Esophagus (tissue), 2 donors: ENCODE measurements around the gene TP53BP2. TPM values are rescaled to one million over a fixed set of nuclear protein-coding genes. Genes with fewer than 3 reads are reported as not detected.

ENCODE experiments used
- H3K27ac ChIP-seq, 2 donors: one replicate each; pipeline ENCODE4 v1.5.1; 2013; ENCODE audit warnings: low read depth in 2 of 2, mild to moderate bottlenecking in 2 of 2, inconsistent platforms in 1 of 2, low read length in 1 of 2, moderate library complexity in 1 of 2
- H3K27me3 ChIP-seq, 2 donors: one replicate each; pipeline ENCODE4 v1.6.1; 2013; ENCODE audit warnings: low read length in 2 of 2, control low read depth in 1 of 2, mild to moderate bottlenecking in 1 of 2; ENCODE audit not compliant: insufficient read depth in 2 of 2, control insufficient read depth in 1 of 2
- H3K36me3 ChIP-seq, 2 donors: one replicate each; pipeline ENCODE4 v1.6.1; 2013; ENCODE audit warnings: low read length in 1 of 2; ENCODE audit not compliant: control insufficient read depth in 2 of 2, insufficient read depth in 2 of 2
- H3K4me1 ChIP-seq, 2 donors: one replicate each; pipeline ENCODE4 v1.6.1; 2013; ENCODE audit warnings: low read length in 1 of 2; ENCODE audit not compliant: control insufficient read depth in 2 of 2, insufficient read depth in 2 of 2
- H3K4me3 ChIP-seq, 2 donors: one replicate each; pipeline ENCODE4 v1.5.1; 2013; ENCODE audit warnings: low read length in 2 of 2, mild to moderate bottlenecking in 2 of 2, low read depth in 1 of 2, moderate library complexity in 1 of 2
- H3K9me3 ChIP-seq, 2 donors: one replicate each; pipeline ENCODE4 v1.6.1; 2013; ENCODE audit warnings: mild to moderate bottlenecking in 2 of 2, low read depth in 1 of 2, low read length in 1 of 2, moderate library complexity in 1 of 2; ENCODE audit not compliant: control insufficient read depth in 2 of 2, insufficient read depth in 1 of 2
- WGBS, 2 donors: extraction: QIAGEN DNeasy Blood & Tissue Kit; methylation state at CpG; one replicate each; pipeline ENCODE4 v1.1.7; 2013; 5-methylcytosine and 5-hydroxymethylcytosine counted together
- polyA plus RNA-seq, 2 donors: library from polyadenylated mRNA; stranded (reverse); fragments of 200-250 nt; gene quantifications; one replicate each; pipeline ENCODE4 v1.2.3, GENCODE V29; 2013
- donor health status: healthy with polysubstance abuse.
- donor health status: Bipolar disorder and iron deficiency.

Gene TP53BP2
- polyA plus RNA-seq, 2 donors = 12.6 to 18.7 TPM

- H3K4me3 ChIP-seq = no peak overlapping the region
- H3K27me3 ChIP-seq = no peaks in the 10 kb centered on the region
- H3K36me3 ChIP-seq = peaks cover 0 to 2% of the 10 kb centered on the region in 2 donors
- no peaks in the 10 kb centered on the region for H3K4me1 ChIP-seq
- H3K27ac ChIP-seq = no peak overlapping the region
- WGBS, 2 donors = 80 to 87% methylated on average over 4 of the region's 4 CpGs
- no peaks in the 10 kb centered on the region for H3K9me3 ChIP-seq
Observed at GRCh38 chr1:223788746-223789415, 56.9 kb downstream of the TP53BP2 start.

- WGBS, 2 donors = 63 to 65% methylated on average over 5 of the region's 5 CpGs
- no peaks in the 10 kb centered on the region for H3K27me3 ChIP-seq
Observed at GRCh38 chr1:223785808-223786207, 59.9 kb downstream of the TP53BP2 start.

GRCh38 chr1:223784541-223784940, 61.2 kb downstream of the TP53BP2 start:
- Histone ChIP-seq H3K27ac (no peak overlapping the region), H3K4me3 (no peak overlapping the region), H3K4me1 (no peaks in the 10 kb centered on the region), H3K36me3 (peaks cover 8 to 9% of the 10 kb centered on the region in 2 donors), H3K9me3 (no peaks in the 10 kb centered on the region), H3K27me3 (no peaks in the 10 kb centered on the region)
- 89 to 92% methylated on average over 4 of the region's 4 CpGs for WGBS, 2 donors

More at GRCh38 chr1:223785808-223786207, 59.9 kb downstream of the TP53BP2 start:
- no peaks in the 10 kb centered on the region for H3K9me3 ChIP-seq
- H3K36me3 ChIP-seq = peaks cover 5 to 8% of the 10 kb centered on the region in 2 donors
- no peak overlapping the region for H3K27ac ChIP-seq
- no peaks in the 10 kb centered on the region for H3K4me1 ChIP-seq
- H3K4me3 ChIP-seq = no peak overlapping the region

GRCh38 chr1:223783676-223784075, 62.1 kb downstream of the TP53BP2 start:
- Histone ChIP-seq H3K27me3 (no peaks in the 10 kb centered on the region), H3K36me3 (peaks cover 6 to 11% of the 10 kb centered on the region in 2 donors), H3K4me1 (no peaks in the 10 kb centered on the region), H3K4me3 (no peak overlapping the region), H3K27ac (no peak overlapping the region), H3K9me3 (no peaks in the 10 kb centered on the region)
- 43 to 81% methylated on average over 1 of the region's 1 CpG for WGBS, 2 donors

GRCh38 chr1:223780949-223781348, 64.8 kb downstream of the TP53BP2 start:
- no peaks in the 10 kb centered on the region for H3K9me3 ChIP-seq
- no peak overlapping the region for H3K4me3 ChIP-seq
- no peak overlapping the region for H3K27ac ChIP-seq
- 85% methylated on average over 6 of the region's 6 CpGs for WGBS, 2 donors
- peaks cover 14 to 16% of the 10 kb centered on the region in 2 donors for H3K36me3 ChIP-seq
- H3K4me1 ChIP-seq = no peaks in the 10 kb centered on the region
- H3K27me3 ChIP-seq = no peaks in the 10 kb centered on the region

GRCh38 chr1:223780318-223780717, 65.4 kb downstream of the TP53BP2 start:
- H3K9me3 ChIP-seq = no peaks in the 10 kb centered on the region
- H3K27ac ChIP-seq = no peak overlapping the region
- peaks cover 14 to 16% of the 10 kb centered on the region in 2 donors for H3K36me3 ChIP-seq
- no peaks in the 10 kb centered on the region for H3K27me3 ChIP-seq
- 95% methylated on average over 8 of the region's 8 CpGs for WGBS, 2 donors
- H3K4me3 ChIP-seq = no peak overlapping the region
- H3K4me1 ChIP-seq = no peaks in the 10 kb centered on the region

GRCh38 chr1:223776826-223777454, 68.8 kb downstream of the TP53BP2 start:
- no peak overlapping the region for H3K27ac ChIP-seq
- no peaks in the 10 kb centered on the region for H3K4me1 ChIP-seq
- 80 to 89% methylated on average over 10 of the region's 10 CpGs for WGBS, 2 donors
- H3K27me3 ChIP-seq = no peaks in the 10 kb centered on the region
- H3K4me3 ChIP-seq = no peak overlapping the region
- no peaks in the 10 kb centered on the region for H3K9me3 ChIP-seq
- peaks cover 11% of the 10 kb centered on the region in 2 donors for H3K36me3 ChIP-seq

GRCh38 chr1:223776075-223776814, 69.5 kb downstream of the TP53BP2 start:
- Histone ChIP-seq H3K4me3 (no peak overlapping the region), H3K27ac (peak overlapping the region; percentile 20 to 62), H3K36me3 (peaks cover 11% of the 10 kb centered on the region in 2 donors), H3K27me3 (no peaks in the 10 kb centered on the region), H3K9me3 (no peaks in the 10 kb centered on the region), H3K4me1 (no peaks in the 10 kb centered on the region)
- 59 to 61% methylated on average over 9 of the region's 9 CpGs for WGBS, 2 donors

- H3K36me3 ChIP-seq = peaks cover 15 to 16% of the 10 kb centered on the region in 2 donors
- H3K4me3 ChIP-seq = no peak overlapping the region
- no peaks in the 10 kb centered on the region for H3K27me3 ChIP-seq
- peaks cover 0 to 3% of the 10 kb centered on the region in 2 donors for H3K4me1 ChIP-seq
- peak overlapping the region in 1 of 2 donors; percentile 62 for H3K27ac ChIP-seq
- 70 to 75% methylated on average over 1 of the region's 1 CpG for WGBS, 2 donors
- no peaks in the 10 kb centered on the region for H3K9me3 ChIP-seq
Observed at GRCh38 chr1:223775711-223776074, 70.1 kb downstream of the TP53BP2 start.
